Right ventricle myocardium inferior (tissue), 1 donor: Measurements from ENCODE around the gene ARHGEF17. TPM values are rescaled to one million over a fixed set of nuclear protein-coding genes. Genes with fewer than 3 reads are reported as not detected.
A peak's percentile ranks its signal among the peaks of the same experiment; 100 is the strongest.

Experiments
- ATAC-seq: fragments of 200-7000 bp; cut with Tn5 transposase; one replicate; pipeline ENCODE4 v1.9.1; 2020; ENCODE audit warnings: mild to moderate bottlenecking, moderate library complexity
- DNase-seq: peaks from one replicate; pipeline ENCODE4 v3.0.0; 2021; ENCODE audit errors: missing footprints
- intact Hi-C: fragments of 100-400 bp; cut with DNase I; formaldehyde crosslinking; loops from one replicate; pipeline ENCODE4 v1.11.0; 2022
- total RNA-seq: library from RNA; stranded (reverse); fragmentation: NEBNext Ultra II Directional; extraction: Animal tissue kit (Norgen Biotek cat#: 25700); gene quantifications from one replicate; pipeline ENCODE4 v1.2.1, GENCODE V29; 2021
- donor health status: DM: no; HTN: yes; CAD: no; lungs with severe emphysema.

Gene ARHGEF17
- total RNA-seq, 1 donor from 2014 or later = 57.1 TPM

DNA sequence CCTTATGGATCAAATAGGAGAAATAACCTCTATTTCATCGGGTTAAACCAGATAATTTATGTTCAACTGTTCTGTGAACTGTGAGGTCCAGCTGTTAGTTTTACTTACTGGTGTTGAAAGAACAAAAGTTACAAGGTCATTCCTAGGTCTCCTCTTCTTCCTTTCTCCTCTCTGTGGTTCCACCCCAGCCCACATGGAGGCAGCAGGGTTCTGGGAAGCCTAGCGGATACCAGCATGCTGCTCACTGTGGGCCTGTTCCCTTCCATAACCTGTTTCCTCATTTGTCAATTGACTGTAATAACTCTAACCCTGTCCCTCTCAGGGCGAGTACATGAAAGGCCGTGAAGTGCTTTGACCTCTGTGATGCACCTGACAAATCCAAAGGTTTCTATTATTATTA lies 96.0 kb downstream of the ARHGEF17 start:
- ATAC-seq (peak; percentile 94), DNase-seq (peak; percentile 84)
- intact Hi-C loops = loop anchor here (1.0 to 10.0 kb wide), 4 partner anchors 123 to 257 kb away; partner anchors contain the start of gene FAM168A

DNA sequence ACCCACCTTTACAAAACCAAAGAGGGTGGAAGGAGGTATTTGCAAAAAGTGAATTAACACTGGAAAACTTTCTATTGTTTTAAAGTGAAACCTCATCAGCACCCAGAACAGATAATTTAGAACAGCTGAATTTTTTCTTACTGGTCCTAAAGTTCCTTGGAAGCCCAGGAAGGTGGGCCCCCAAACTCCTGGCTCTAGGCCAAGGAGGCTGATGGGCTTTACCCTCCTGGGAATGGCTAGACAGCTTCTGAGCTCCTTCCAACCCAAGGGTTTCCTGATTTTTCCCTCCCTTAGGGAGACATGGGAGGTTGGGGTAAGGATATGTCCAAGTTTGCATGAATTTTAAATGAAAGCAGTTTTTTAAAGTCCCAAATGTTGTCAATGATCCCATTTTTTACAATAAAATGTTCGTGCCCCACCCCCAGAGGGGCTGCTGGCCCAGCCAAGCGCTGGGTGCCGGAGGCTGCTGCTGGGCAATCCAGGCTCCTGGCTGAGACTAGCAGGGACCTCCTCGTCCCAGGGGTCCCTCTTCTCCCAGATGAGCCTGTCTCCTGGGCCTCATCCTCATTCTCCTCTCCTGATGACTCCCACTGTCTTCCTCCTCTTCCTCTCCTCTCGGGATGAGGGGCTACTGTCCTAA lies 96.5 kb downstream of the ARHGEF17 start:
- intact Hi-C loops = loop anchor here (1.0 to 10.0 kb wide), 4 partner anchors 123 to 257 kb away; partner anchors contain the start of gene FAM168A
- ATAC-seq (no peak), DNase-seq (no peak)

DNA sequence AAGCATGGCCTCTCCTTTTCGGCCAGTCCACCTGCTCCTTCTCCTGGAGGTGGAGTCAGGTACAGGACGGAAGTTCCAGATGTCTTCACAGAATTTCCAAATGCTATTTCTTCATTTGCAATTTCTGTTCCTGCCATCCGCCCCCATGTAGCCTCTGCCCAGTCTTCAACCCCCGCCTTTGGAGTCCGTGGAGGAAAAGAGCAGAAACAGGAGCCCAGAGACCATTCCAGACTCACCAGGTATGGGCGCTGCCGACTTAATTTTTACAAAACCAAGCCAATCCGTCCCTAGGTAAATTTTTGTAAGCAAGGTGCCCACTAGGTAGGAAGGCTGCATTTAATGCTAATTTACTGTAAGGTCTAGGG lies 97.1 kb downstream of the ARHGEF17 start:
- intact Hi-C loops = loop anchor here (10.0 kb wide), 1 partner anchor 220 kb away; no protein-coding TSS in a partner anchor
- ATAC-seq (no peak), DNase-seq (no peak)

DNA sequence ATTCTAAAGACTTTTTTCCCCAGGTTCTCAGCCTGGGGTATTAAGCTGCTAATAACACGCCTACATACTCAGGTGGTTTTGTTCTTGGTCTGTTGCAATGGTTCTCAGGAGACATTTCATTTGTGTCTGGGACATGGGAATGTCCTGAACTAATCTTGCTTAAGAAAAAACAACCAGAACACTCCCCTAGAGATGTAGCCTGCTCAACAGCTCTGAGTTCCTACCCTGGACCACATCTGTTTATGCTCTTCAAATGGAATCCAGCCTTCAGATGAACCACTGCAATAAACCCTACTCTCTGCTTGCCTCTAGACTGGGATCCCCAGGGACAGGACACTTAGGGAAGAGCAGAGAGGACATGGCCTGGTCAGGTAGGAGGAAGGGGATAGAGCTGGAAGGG lies 98.1 kb downstream of the ARHGEF17 start:
- intact Hi-C loops = loop anchor here (10.0 kb wide), 1 partner anchor 219 kb away; no protein-coding TSS in a partner anchor
- no peak for ATAC-seq
- DNase-seq = no peak

DNA sequence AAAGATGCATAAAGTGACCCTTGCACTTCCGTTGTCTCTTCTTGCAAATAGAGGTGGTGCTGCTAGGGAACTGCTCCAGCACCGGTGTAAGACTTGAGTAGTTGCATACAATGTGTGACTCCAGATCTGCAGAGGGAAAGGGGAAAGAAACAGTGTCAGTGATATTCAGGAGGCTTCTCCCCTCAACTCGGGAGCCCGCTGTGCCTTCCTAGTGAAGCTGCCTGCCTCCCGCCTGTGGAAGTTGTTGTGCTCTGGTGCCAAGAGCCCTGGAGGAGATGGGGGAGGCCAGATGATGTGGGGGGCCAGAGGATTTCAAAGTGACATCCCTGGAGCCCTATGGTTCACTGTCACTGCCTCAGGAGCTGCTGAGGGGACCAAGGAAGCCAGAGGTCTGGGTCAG lies 98.5 kb downstream of the ARHGEF17 start:
- DNase-seq = no peak
- intact Hi-C loops = loop anchor here (10.0 kb wide), 1 partner anchor 218 kb away; no protein-coding TSS in a partner anchor
- ATAC-seq = no peak

DNA sequence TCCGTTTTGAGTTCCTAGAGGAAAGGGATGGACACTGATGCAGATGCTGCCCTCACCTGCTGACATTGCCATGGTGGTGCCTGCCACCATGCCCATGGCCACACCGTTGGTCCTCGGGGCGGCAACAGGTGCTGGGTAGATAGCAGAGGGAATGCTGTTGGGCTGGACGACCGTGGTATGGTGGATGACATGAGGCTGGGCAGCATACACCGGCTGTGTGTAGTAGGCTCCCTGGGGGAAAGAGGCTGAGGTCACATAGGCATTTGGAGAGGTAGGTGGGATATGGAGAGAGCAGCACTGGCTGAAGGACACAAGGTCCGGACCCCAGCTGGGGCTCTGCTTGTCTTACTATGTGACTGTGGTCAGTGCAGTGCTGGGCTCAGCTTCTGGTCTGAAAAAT lies 101.4 kb downstream of the ARHGEF17 start:
- ATAC-seq = no peak
- DNase-seq = no peak
- intact Hi-C loops = loop anchor here (10.0 kb wide), 1 partner anchor 215 kb away; no protein-coding TSS in a partner anchor

DNA sequence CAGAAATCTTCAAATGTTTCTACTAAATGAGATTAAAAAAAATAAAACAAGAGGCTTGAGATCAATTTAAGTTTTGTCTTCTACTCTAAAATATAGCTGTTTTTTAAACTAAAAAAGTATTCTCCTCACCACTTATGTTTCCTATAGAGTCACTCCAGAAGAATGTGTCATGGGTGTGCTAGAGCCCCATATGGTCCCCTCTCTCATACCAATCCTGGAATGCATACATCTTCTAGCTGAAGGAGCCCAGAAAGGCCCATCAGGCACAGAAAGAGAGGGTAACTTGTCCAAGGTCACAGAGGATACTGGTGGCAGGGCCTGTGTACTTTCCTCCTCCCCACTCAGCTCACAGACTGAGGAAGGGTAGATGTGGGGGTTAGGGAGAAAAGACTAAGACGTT lies 102.6 kb downstream of the ARHGEF17 start:
- ATAC-seq = no peak
- DNase-seq = no peak
- intact Hi-C loops = no loop called here

DNA sequence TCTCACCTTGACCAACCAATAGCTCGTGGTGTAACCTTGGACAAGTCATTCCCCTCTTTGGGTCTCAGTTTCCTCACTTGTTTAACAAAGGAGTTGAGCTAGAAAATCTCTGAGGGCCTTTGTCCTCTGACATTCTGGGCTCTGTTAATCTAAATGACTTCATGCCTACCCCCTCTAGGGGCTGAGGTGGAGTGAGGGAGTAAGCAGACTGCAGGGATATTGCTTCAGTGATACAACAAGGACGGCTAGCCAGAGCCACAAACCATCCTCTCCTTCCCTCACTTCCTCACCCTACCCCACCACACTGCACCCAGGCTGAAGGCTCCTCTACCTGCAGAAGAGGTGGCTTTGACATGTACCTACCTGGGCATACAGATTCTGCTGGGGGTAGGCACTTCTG lies 103.0 kb downstream of the ARHGEF17 start:
- intact Hi-C loops = no loop called here
- no peak for ATAC-seq
- DNase-seq = no peak

DNA sequence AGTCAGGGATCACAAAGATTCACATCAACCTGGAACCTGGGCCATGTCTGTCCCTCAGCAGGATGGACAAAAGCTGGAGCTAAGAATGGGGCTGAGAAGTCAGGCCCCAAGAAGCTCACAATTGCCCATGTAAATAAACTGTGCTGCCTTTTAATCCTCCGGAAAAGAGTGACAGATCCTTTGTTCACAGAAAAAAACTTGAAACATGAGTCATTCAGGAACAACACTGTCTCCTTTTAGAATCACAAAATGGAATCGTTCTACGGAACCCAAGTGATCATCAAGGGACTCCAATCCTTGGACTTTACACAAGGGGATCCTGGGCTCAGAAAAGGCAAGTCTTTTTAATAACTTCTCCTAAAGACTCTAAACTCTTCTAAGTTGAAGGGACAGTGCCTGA lies 104.2 kb downstream of the ARHGEF17 start:
- ATAC-seq (no peak), DNase-seq (no peak)
- intact Hi-C loops = no loop called here

DNA sequence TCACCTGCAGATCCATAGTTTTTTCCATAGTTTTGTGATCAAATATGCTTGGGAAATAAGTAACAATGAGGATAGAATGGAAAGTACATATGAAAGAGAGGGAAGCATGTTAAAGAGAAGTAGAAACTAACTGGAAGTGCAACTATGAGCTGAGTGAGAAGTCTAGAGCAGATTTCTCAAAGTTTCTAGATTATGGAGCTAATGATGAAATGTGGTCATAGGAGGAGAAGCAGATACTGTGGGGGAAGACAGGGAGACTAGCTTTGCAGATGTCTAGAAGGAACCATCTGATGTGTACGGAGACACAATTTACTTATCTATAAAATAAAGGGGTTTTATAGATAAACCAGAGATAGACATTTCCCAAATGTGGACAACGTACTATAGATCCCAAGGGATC lies 105.2 kb downstream of the ARHGEF17 start:
- intact Hi-C loops = no loop called here
- DNase-seq (no peak), ATAC-seq (no peak)

DNA sequence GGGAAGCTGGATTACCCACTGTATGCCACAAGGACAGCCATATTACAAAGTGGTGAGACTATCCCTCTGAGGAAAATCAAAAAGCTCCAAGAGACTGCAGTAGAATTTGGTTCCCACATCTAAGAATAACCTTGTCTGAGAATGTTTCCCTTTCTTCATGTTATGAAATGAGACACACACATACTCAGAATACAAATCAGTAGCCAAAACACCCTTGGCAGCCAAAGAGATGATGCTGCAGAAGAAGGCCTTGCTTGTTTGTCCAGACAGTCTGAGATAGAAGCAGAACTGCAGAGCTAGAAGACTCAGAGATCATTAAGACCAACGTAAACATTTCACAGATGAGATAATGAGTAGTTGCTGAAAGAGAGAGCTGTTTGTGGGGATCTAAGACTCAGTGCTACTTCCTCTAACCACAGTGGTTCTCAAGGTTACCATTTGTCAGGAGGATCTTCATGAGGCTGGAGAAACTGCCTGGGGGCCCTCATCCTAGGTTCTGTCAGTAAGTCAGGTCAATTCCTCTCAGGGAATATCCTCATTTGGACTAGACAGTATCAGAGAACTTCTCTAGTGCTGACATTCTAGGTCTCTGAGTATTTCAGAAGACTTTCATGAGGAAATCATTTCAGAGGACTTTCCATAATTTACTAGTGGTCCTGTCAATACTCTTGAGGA lies 107.0 kb downstream of the ARHGEF17 start:
- DNase-seq = no peak
- intact Hi-C loops = no loop called here
- ATAC-seq = no peak

DNA sequence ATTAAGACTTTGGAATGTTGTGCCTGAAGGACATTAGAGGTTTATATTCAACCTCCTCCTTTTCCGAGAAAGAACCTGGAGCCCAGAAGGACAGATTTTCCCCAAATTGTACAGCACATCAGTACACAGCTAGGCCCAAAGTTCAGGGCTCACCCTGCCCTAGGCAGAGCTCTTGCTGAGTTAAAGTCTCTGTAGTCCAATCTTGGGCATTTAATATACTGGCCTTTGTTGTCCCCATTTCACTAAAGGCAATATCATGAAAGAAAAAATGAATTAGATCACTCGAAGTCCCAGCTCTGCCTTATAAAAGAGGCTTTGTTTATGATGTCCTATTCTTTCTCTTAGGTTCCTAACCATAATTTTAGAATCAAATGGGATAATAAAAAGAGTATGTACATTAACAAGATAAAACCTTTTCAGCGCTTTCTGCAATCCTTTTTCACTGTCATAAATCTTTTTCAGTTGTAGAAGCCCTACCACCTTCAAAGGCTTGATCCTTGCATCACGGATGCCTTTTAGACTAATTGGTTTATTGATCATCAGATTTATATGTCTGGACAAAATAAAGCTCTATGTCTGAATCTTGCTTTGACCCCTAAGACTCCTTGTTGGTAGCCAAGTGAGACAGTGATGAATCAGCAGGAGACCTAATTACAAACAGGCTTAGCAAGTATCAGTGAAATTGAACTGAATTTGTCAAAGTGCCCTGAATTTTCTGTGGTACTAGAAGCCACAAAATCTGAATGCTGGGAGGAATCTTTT lies 108.0 kb downstream of the ARHGEF17 start:
- ATAC-seq = no peak
- intact Hi-C loops = no loop called here
- no peak for DNase-seq

DNA sequence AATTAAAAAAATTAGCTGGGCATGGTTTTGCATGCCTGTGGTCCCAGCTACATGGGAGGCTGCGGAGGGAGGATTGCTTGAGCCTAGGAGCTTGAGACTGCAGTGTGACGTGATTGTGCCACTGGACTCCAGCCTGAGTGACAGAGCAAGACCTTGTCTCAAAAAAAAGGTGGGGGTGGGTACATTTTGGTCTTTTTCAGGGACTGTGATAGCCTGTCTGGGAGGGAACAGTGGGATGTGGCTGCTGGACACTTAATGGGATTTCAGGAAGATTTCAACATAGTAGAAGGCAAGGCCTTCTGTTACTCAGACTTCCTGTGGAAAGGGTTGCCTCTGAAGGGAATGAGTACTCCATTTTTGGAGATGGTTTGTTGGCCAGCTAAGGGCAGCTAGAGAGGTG lies 108.7 kb downstream of the ARHGEF17 start:
- DNase-seq (no peak), ATAC-seq (no peak)
- intact Hi-C loops = no loop called here

Other genes with a start within 250 kb of the ARHGEF17 start
- gene FCHSD2, start 166.0 kb upstream of the ARHGEF17 start, total RNA-seq = 36.6 TPM
- gene P2RY2, start 90.0 kb upstream of the ARHGEF17 start, total RNA-seq = 20.0 TPM
- gene P2RY6, start 35.9 kb upstream of the ARHGEF17 start, total RNA-seq = 2.8 TPM
- 2.3 TPM for gene RELT, start 68.1 kb downstream of the ARHGEF17 start, total RNA-seq